ENCODE measurements around the gene ERGIC1. TPM values are rescaled to one million over a fixed set of nuclear protein-coding genes. Genes with fewer than 3 reads are reported as not detected.

The ERGIC1 gene
- total RNA-seq, 1 experiment from 2014 or later, result 159 TPM

GRCh38 chr5:172973127-172973916 lies 139.3 kb downstream of the ERGIC1 start:
- DNase-seq (ENCODE audit: low spot score), result no peak

DNA sequence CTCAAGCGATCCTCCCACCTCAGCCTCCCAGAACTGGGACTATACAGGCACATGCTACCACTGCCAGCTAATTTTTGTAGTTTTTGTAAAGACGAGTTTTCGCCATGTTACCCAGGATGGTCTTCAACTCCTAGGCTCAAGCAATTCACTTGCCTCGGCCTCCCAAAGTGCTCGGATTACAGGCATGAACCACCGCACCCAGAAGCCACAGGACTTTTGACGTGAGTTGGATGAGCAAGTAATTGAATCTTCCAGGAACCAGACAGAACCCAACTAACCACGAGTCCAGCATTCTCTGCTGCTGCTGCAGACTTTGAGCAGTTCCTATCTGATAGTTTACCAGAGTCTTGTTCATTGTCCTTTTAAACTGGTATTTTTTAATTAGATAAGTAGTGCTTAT lies 139.9 kb downstream of the ERGIC1 start:
- no peak for DNase-seq (ENCODE audit: low spot score)

DNA sequence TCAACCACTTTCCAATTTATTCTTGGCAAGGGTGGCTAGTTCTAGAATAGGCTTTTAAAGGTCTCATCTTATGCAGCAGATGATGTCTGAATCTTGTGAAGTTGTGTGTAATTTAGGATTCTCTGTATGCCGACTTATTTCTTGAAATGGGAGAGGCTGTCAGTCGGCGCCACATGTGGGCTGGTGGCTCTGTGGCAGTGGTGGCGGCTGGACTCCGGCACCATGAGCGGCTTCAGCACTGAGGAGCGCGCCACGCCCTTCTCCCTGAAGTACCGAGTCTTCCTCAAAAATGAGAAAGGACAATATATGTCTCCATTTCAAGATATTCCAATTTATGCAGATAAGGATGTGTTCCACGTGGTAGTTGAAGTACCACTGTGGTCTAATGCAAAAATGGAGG lies 141.2 kb downstream of the ERGIC1 start:
- DNase-seq (ENCODE audit: low spot score), result no peak

- DNase-seq (ENCODE audit: low spot score), result no peak
Observed at GRCh38 chr5:172979778-172980177, 145.7 kb downstream of the ERGIC1 start.

DNA sequence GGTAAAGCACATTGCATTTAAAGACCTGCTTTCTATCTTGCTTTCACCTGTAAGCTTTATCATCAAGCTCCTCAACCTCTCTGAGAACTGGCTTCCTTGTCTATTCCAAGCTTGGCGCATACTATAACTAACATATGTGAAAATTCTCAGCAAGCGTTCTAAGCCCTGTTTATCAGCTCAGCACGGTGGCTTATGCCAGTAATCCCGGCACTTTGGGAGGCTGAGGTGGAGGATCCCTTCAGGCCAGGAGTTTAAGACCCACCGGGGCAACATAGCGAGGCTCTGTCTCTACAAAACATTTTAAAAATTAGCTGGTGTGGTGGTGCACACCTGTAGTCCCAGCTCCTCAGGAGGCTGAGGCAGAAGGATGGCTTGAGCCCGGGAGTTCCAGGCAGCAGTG lies 147.9 kb downstream of the ERGIC1 start:
- DNase-seq (ENCODE audit: low spot score), result no peak

DNA sequence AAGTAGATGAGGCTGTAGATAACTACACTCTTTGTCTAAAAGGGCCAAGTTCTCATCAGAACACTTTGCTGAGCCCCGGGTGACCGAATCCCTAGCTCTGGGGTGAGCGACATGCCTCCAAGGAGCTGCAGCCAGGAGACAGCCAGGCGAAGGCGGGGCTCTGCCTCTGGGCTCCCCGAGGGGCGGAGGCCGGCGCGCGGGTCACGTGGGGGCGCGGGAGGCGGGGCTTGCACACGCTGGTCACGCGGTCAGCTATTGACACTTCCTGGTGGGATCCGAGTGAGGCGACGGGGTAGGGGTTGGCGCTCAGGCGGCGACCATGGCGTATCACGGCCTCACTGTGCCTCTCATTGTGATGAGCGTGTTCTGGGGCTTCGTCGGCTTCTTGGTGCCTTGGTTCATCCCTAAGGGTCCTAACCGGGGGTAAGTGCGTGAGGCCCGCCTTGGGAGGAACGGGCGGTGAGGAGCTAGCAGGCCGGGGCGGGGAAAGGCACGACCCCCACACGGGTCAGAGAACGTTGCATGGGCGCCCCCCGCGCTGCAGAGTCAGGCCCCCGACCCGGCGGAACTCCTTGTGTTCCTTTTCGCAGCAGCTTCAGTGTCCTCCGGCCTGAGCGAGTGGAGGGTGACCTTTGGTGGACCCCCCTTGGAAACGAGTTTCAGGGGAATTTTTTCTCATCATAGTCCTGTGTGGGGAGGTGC lies 149.6 kb downstream of the ERGIC1 start, which contains the start of gene ATP6V0E1:
ATP6V0E1 (plus strand) TSS at position 230 of the 702 bp plus-strand sequence; CDS start at position 320, 90 bp downstream.
- DNase-seq (ENCODE audit: low spot score), result peak; percentile 90

DNA sequence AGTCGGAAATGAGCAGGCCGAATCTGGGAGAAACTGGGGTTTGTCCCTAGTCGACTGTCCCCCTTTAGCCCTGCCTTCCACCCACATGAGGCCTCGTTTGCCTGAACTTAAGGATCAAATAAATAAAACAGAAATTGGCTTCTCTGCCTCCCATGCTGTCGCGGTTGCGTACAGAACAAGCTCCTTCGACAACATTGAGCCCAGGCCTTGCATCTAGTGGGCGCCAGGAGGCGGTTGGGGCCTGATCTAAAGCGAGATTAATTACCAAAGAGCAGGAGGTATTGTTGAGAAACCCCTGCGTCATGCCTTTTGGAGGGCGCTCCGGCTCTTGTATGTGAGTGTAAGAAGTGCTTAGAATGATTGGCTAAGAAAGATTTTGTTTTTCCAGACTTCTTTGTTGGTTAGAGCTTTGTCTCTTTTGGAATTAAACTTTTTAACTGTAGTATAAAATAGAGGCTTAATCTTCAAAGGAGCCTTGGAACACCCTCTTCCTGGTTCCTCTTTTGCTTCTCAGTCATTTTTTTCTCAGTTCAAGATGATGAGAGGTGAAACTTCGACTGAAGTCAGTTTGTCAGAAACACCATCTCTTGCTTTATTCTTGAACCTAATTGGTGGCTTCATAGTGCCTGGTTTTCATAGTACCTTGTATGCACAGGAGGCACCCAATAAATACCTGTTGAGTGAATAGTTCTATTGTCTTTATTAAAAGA lies 150.3 kb downstream of the ERGIC1 start:
- DNase-seq (ENCODE audit: low spot score), result peak; percentile 84

- no peak for DNase-seq (ENCODE audit: low spot score)
Observed at GRCh38 chr5:172985596-172985995, 151.5 kb downstream of the ERGIC1 start.

DNA sequence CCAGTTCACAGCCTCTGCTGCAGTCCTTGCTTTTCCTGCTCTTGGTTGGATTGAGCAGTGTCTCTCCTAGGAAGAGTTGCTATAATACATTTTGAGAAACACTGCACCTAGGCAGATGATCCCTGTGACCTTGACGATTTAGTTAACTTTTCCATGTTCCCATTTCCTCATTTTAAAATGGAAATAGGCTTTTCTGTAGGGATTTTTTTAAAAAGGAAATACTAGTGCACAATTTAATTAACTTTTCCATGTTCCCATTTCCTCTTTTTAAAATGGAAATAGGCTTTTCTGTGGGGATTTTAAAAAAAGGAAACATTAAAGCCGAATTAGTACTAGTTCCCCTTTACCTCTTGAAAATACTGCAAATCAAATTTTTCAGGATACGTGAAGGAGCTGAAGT lies 154.2 kb downstream of the ERGIC1 start:
- no peak for DNase-seq (ENCODE audit: low spot score)

GRCh38 chr5:172990776-172991175 lies 156.7 kb downstream of the ERGIC1 start:
- no peak for DNase-seq (ENCODE audit: low spot score)

GRCh38 chr5:172994405-172994804 lies 160.4 kb downstream of the ERGIC1 start:
- DNase-seq (ENCODE audit: low spot score), result no peak

DNA sequence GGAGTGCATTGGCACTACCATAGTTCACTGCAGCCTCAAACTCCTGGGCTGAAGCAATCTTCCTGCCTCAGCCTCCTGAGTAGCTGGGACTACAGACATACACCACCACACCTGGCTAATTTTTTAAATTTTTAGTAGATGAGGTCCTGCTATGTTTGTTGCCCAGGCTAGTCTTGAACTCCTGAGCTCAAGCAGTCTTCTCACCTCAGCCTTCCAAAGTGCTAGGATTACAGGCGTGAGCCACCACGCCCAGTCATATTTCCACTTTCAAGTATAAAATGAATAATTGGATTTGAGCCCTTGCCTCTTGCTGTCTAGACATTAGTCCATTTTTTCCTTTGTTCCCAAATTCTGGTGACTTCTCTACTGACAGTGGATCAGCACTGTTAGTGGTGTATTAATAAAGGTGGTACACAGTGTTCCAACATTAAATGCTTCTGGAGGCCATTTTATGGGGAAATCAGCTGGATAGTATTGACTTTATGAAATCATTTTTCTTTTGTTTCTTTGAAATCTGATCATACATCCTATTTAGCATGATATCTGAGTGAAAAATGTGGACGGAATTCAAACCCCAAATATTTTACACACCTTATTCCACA lies 165.4 kb downstream of the ERGIC1 start:
- no peak for DNase-seq (ENCODE audit: low spot score)

GRCh38 chr5:172999974-173000373 lies 165.9 kb downstream of the ERGIC1 start:
- no peak for DNase-seq (ENCODE audit: low spot score)

DNA sequence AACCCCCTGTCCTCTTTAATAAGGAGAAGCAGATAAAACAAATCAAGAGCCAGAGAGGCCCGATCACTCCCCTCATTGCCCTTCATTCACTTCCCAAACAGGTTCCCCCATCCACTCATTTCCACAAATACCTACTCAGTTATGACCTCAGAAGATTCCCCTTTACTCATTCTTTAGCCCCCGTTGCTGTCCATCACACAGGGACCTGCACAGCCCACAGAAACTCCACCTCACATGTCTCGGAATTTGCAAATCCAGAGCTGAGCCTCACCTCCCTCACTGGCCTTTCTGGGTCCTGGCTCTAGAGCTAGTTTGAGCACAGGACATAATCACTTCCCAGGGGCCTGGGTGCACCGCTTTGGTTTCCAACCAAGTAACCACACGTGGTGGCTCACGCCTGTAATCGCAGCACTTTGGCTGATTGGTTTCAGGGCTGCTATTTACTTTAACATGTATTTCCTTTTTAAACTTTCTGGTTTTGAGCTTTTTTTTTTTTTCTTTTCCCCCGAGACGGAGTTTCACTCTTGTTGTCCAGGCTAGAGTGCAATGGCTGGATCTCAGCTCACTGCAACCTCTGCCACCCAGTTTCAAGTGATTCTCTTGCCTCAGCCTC lies 167.3 kb downstream of the ERGIC1 start:
- DNase-seq (ENCODE audit: low spot score), result no peak

Small RNA genes within 50 kb of the gene (small RNA-seq; reads per million reads assigned to genes)
- gene AC022217.4, result not detected

Other genes starting within 250 kb of the ERGIC1 start
- gene NEURL1B, start 193.0 kb upstream of the ERGIC1 start, total RNA-seq (2014; rRNA removed; shearing (Covaris generic)), result 0.26 and 0.79 TPM in 2 replicates
- 275 and 286 TPM in 2 replicates for gene DUSP1, start 63.1 kb upstream of the ERGIC1 start, total RNA-seq (2014; rRNA removed; shearing (Covaris generic))
- gene RPL26L1, start 125.2 kb downstream of the ERGIC1 start, total RNA-seq (2014; rRNA removed; shearing (Covaris generic)), result 36.6 and 41.9 TPM in 2 replicates
- 90.3 and 90.5 TPM in 2 replicates for gene ATP6V0E1, start 149.5 kb downstream of the ERGIC1 start, total RNA-seq (2014; rRNA removed; shearing (Covaris generic))
- gene CREBRF, start 222.1 kb downstream of the ERGIC1 start, total RNA-seq (2014; rRNA removed; shearing (Covaris generic)), result 3.8 and 6.0 TPM in 2 replicates